Gastroesophageal sphincter (tissue), 3 donors: Measurements from ENCODE around the gene ZNF106.

ENCODE experiments used
- CTCF ChIP-seq, 4 experiments: fragments of 200-600 bp in 2 of 4; fragments of 450-650 bp in 2 of 4; sonication (generic) in 1 of 4; IDR thresholded peaks; one replicate each; pipeline ENCODE4 v1.5.1; 2017 to 2019; ENCODE audit warnings: antibody characterized with exemption in 4 of 4, mild to moderate bottlenecking in 2 of 4, moderate library complexity in 2 of 4
- EP300 ChIP-seq: sonication (generic); formaldehyde crosslinking; IDR thresholded peaks from one replicate; pipeline ENCODE4 v1.6.1; 2017; ENCODE audit warnings: antibody characterized with exemption, mild to moderate bottlenecking
- POLR2A ChIP-seq, 2 donors: fragments of 450-650 bp; IDR thresholded peaks; one replicate each; pipeline ENCODE4 v1.6.1; 2017; ENCODE audit warnings: antibody characterized with exemption in 2 of 2, mild to moderate bottlenecking in 2 of 2, moderate library complexity in 1 of 2

- TF ChIP-seq CTCF (IDR thresholded peaks at IDR 0.05) (no peak), EP300 (no peak), POLR2A (IDR thresholded peaks at IDR 0.05) (no peak)
Observed at GRCh38 chr15:42498212-42499068, 7.5 kb upstream of the ZNF106 start.
